PC-3 (cell line): ENCODE data around the gene CCDC28B. TPM values are rescaled to one million over a fixed set of nuclear protein-coding genes. Genes with fewer than 3 reads are reported as not detected.
A peak's percentile ranks its signal among the peaks of the same experiment; 100 is the strongest.

ENCODE experiments used
- ATAC-seq: fragments of 200-7000 bp; cut with Tn5 transposase; 2 replicates; pipeline ENCODE4 v1.9.1; 2020; ENCODE audit warnings: mild to moderate bottlenecking, moderate library complexity
- BruUV-seq: library from RNA; stranded (reverse); fragments of 400-500 nt; replicated peaks from 2 replicates; lab custom pipeline; 2021; lab: Mats Ljungman, UMichigan
- CTCF ChIA-PET: fragments of 300-600 bp; sonication (Branson Sonifier 250); formaldehyde crosslinking; loops from one replicate; lab custom pipeline; 2022; ENCODE audit warnings: antibody characterized with exemption; lab: Charles Lee
- POLR2A ChIA-PET: fragments of 300-600 bp; sonication (Branson Sonifier 250); formaldehyde crosslinking; loops from one replicate; lab custom pipeline; 2022; ENCODE audit warnings: antibody characterized with exemption; ENCODE audit not compliant: unreplicated experiment; lab: Charles Lee
- DNase-seq: peaks from one replicate; pipeline ENCODE4 v3.0.0-alpha.2; 2015
- H2AFZ ChIP-seq: fragments of 300-600 bp; sonication (generic); 2 replicates; pipeline ENCODE4 v1.6.0; 2016; ENCODE audit warnings: antibody characterized with exemption, low read length
- H3F3A ChIP-seq: fragments of 300-600 bp; sonication (generic); one replicate; pipeline ENCODE4 v1.6.0; 2017; ENCODE audit warnings: antibody characterized with exemption, low read length, control low read depth, mild to moderate bottlenecking; ENCODE audit not compliant: unreplicated experiment
- H3K27ac ChIP-seq: fragments of 300-600 bp; sonication (generic); 2 replicates; pipeline ENCODE4 v1.5.1; 2016; ENCODE audit warnings: mild to moderate bottlenecking, low read length
- H3K27me3 ChIP-seq: fragments of 300-600 bp; sonication (generic); 2 replicates; pipeline ENCODE4 v1.6.1; 2016; ENCODE audit warnings: low read length, mixed read lengths
- H3K36me3 ChIP-seq: fragments of 300-600 bp; sonication (generic); 2 replicates; pipeline ENCODE4 v1.6.1; 2016; ENCODE audit warnings: low read depth, mixed run types, low read length, mixed read lengths
- H3K4me1 ChIP-seq: fragments of 300-600 bp; sonication (generic); 2 replicates; pipeline ENCODE4 v1.5.1; 2016; ENCODE audit warnings: low read length; ENCODE audit not compliant: insufficient read depth
- H3K4me2 ChIP-seq: fragments of 300-600 bp; sonication (generic); 2 replicates; pipeline ENCODE4 v1.6.0; 2016; ENCODE audit warnings: low read length
- H3K4me3 ChIP-seq: fragments of 300-600 bp; sonication (generic); 2 replicates; pipeline ENCODE4 v1.5.1; 2016; ENCODE audit warnings: mild to moderate bottlenecking, low read length, mixed read lengths
- H3K79me2 ChIP-seq: fragments of 300-600 bp; sonication (generic); 2 replicates; pipeline ENCODE4 v1.6.1; 2017; ENCODE audit warnings: low read length, mixed read lengths
- H3K9ac ChIP-seq: fragments of 300-600 bp; sonication (generic); 2 replicates; pipeline ENCODE4 v1.6.0; 2016; ENCODE audit warnings: mild to moderate bottlenecking, low read length
- H3K9me2 ChIP-seq: fragments of 300-600 bp; sonication (generic); replicated peaks from 2 replicates; pipeline ENCODE4 v1.6.1; 2016; ENCODE audit warnings: mixed run types, low read length, mixed read lengths
- H3K9me3 ChIP-seq: fragments of 300-600 bp; sonication (generic); 2 replicates; pipeline ENCODE4 v1.6.1; 2016; ENCODE audit warnings: low read length, mixed read lengths
- H4K20me1 ChIP-seq: fragments of 300-600 bp; sonication (generic); 2 replicates; pipeline ENCODE4 v1.6.1; 2016; ENCODE audit warnings: low read length, mixed read lengths
- EZH2 ChIP-seq: fragments of 300-600 bp; sonication (generic); IDR thresholded peaks from one replicate; pipeline ENCODE4 v1.6.1; 2017; ENCODE audit warnings: antibody characterized with exemption, mild to moderate bottlenecking, low read length; ENCODE audit not compliant: unreplicated experiment
- EZH2phosphoT487 ChIP-seq: fragments of 300-600 bp; sonication (generic); IDR thresholded peaks from 2 replicates; pipeline ENCODE4 v1.6.1; 2018; ENCODE audit warnings: mild to moderate bottlenecking, antibody characterized with exemption, low read length, borderline replicate concordance
- intact Hi-C: fragments of 100-400 bp; cut with micrococcal nuclease; formaldehyde crosslinking; loops from 2 replicates; pipeline ENCODE4 v1.9.0; 2023
- total RNA-seq: library from RNA; depleted of rRNA; stranded (reverse); fragments of >200 nt; gene quantifications from 2 replicates; pipeline ENCODE4 v1.2.3, GENCODE V29; 2014
- TF ChIP-seq, protein P1 (sequence below): fragments of 300-600 bp; sonication (generic); conservative IDR thresholded peaks from 2 replicates; pipeline ENCODE4 v1.5.1; 2017; ENCODE audit warnings: antibody characterized with exemption, low read depth, mild to moderate bottlenecking, low read length

CCDC28B gene
- total RNA-seq, 1 experiment from 2014 or later: 4.7 TPM

GRCh38 chr1:32170991-32171390 lies 29.4 kb upstream of the CCDC28B start:
- Histone ChIP-seq H4K20me1 (no peaks in the 10 kb centered on the region), H3K36me3 (peaks cover 41% of the 10 kb centered on the region), H3K9me2 (no peaks in the 10 kb centered on the region), H3K4me1 (peaks cover 11% of the 10 kb centered on the region; the same call in 1 of the 2 replicates), H3K9me3 (no peaks in the 10 kb centered on the region), H3K9ac (no peak overlapping the region), H2AFZ (no peak overlapping the region), H3K27me3 (no peaks in the 10 kb centered on the region), H3K27ac (no peak overlapping the region), H3K79me2 (no peaks in the 10 kb centered on the region), H3F3A (no peaks in the 10 kb centered on the region), H3K4me3 (no peak overlapping the region), H3K4me2 (no peak overlapping the region)
- intact Hi-C loops: no loop called here
- DNase-seq: no peak
- TF ChIP-seq EZH2phosphoT487: no peak
- TF ChIP-seq, protein P1, sequence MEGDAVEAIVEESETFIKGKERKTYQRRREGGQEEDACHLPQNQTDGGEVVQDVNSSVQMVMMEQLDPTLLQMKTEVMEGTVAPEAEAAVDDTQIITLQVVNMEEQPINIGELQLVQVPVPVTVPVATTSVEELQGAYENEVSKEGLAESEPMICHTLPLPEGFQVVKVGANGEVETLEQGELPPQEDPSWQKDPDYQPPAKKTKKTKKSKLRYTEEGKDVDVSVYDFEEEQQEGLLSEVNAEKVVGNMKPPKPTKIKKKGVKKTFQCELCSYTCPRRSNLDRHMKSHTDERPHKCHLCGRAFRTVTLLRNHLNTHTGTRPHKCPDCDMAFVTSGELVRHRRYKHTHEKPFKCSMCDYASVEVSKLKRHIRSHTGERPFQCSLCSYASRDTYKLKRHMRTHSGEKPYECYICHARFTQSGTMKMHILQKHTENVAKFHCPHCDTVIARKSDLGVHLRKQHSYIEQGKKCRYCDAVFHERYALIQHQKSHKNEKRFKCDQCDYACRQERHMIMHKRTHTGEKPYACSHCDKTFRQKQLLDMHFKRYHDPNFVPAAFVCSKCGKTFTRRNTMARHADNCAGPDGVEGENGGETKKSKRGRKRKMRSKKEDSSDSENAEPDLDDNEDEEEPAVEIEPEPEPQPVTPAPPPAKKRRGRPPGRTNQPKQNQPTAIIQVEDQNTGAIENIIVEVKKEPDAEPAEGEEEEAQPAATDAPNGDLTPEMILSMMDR: no peak
- TF ChIP-seq EZH2: no peak
- no peak for ATAC-seq
- ChIA-PET POLR2A (no interaction called here), CTCF (no interaction called here)
- BruUV-seq: no TSS peak

- no TSS peak for BruUV-seq
- no peak overlapping the region for H3K27ac ChIP-seq
- CTCF ChIA-PET: no interaction called here
Observed at GRCh38 chr1:32172621-32173245, 27.7 kb upstream of the CCDC28B start.

More at GRCh38 chr1:32172621-32173245, 27.7 kb upstream of the CCDC28B start:
- TF ChIP-seq, protein P1: no peak
- TF ChIP-seq EZH2phosphoT487 (no peak), EZH2 (no peak)
- H4K20me1 ChIP-seq: no peaks in the 10 kb centered on the region
- H3K9me2 ChIP-seq: no peaks in the 10 kb centered on the region
- ATAC-seq (peak; percentile 59; the same call in 1 of the 2 replicates), DNase-seq (peak; percentile 31)
- H3K4me3 ChIP-seq: no peak overlapping the region
- H3K27me3 ChIP-seq: no peaks in the 10 kb centered on the region
- H2AFZ ChIP-seq: no peak overlapping the region
- no peak overlapping the region for H3K4me2 ChIP-seq
- intact Hi-C loops: no loop called here
- no peaks in the 10 kb centered on the region for H3F3A ChIP-seq
- no peaks in the 10 kb centered on the region for H3K9me3 ChIP-seq
- peaks cover 38% of the 10 kb centered on the region; the same call in 1 of the 2 replicates for H3K36me3 ChIP-seq
- no peak overlapping the region for H3K9ac ChIP-seq
- peaks cover 11% of the 10 kb centered on the region; the same call in 1 of the 2 replicates for H3K4me1 ChIP-seq
- POLR2A ChIA-PET: interaction anchor here (0.6 kb wide), 1 partner anchor 240 kb away, joined by 12 read pairs; no protein-coding TSS in a partner anchor
- no peaks in the 10 kb centered on the region for H3K79me2 ChIP-seq
